ENCODE data around the gene MRTFA.

- TF ChIP-seq POLR2A (IDR thresholded peaks at IDR 0.05; ENCODE audit: low read length) (no peak), GATA1 (IDR thresholded peaks at IDR 0.05; ENCODE audit: low read depth, low read length) (no peak)
Measured at GRCh38 chr22:40367342-40367741, 269.2 kb downstream of the MRTFA start.

Data from erythroblast (primary cell).